SKM-1 (cell line): ENCODE data around the gene ERMN.
"Not testable (repeated sequence)": the region's sequence is repeated elsewhere in the genome, so short reads cannot be mapped to it uniquely, and the experiment has no call there.

Experiments
- DNase-seq: peaks from one replicate; lab custom pipeline; 2025; ENCODE audit not compliant: unreplicated experiment; lab: John Stamatoyannopoulos, UW

Gene ERMN

GRCh38 chr2:157325786-157326185 is at the start of gene ERMN:
TSS of gene ERMN (minus strand) at chr2:157325824. CDS start at chr2:157325642, 182 bp downstream.
- DNase-seq: no peak

GRCh38 chr2:157375384-157375783 is 49.8 kb upstream of the ERMN start:
- DNase-seq: no peak

GRCh38 chr2:157368508-157368907 is 42.9 kb upstream of the ERMN start:
- DNase-seq: not testable (repeated sequence)

GRCh38 chr2:157367704-157368103 is 42.1 kb upstream of the ERMN start:
- no peak for DNase-seq

- no peak for DNase-seq
Observed at GRCh38 chr2:157364257-157364974, 38.8 kb upstream of the ERMN start.

- DNase-seq: no peak
Observed at GRCh38 chr2:157363612-157364101, 38.0 kb upstream of the ERMN start.

GRCh38 chr2:157362627-157363026 is 37.0 kb upstream of the ERMN start:
- no peak for DNase-seq

GRCh38 chr2:157361526-157361925 is 35.9 kb upstream of the ERMN start:
- no peak for DNase-seq

- no peak for DNase-seq
Observed at GRCh38 chr2:157359628-157360027, 34.0 kb upstream of the ERMN start.

- DNase-seq: no peak
Observed at GRCh38 chr2:157355618-157356017, 30.0 kb upstream of the ERMN start.

GRCh38 chr2:157349949-157350515 is 24.4 kb upstream of the ERMN start:
- DNase-seq: no peak

GRCh38 chr2:157348291-157348921 is 22.8 kb upstream of the ERMN start:
- no peak for DNase-seq

GRCh38 chr2:157345647-157346389 is 20.2 kb upstream of the ERMN start:
- no peak for DNase-seq

GRCh38 chr2:157341381-157341780 is 15.8 kb upstream of the ERMN start:
- DNase-seq: not testable (repeated sequence)

GRCh38 chr2:157339965-157340655 is 14.5 kb upstream of the ERMN start:
- DNase-seq: no peak

GRCh38 chr2:157337978-157338377 is 12.4 kb upstream of the ERMN start:
- no peak for DNase-seq

GRCh38 chr2:157336137-157337010 is 10.8 kb upstream of the ERMN start:
- peak; percentile 29 for DNase-seq

- DNase-seq: no peak
Observed at GRCh38 chr2:157334797-157335196, 9.2 kb upstream of the ERMN start.

- no peak for DNase-seq
Observed at GRCh38 chr2:157334335-157334734, 8.7 kb upstream of the ERMN start.
